DOHH2 (cell line): ENCODE results near the gene CNKSR2.

Experiments
- H3F3A ChIP-seq: fragments of 200-600 bp; sonication (generic), shearing (Covaris generic); 2 replicates; pipeline ENCODE4 v1.6.0; 2016; ENCODE audit warnings: antibody characterized with exemption, mild to moderate bottlenecking; ENCODE audit not compliant: control insufficient read depth, insufficient read depth
- H3K27ac ChIP-seq: fragments of 200-600 bp; sonication (generic); 2 replicates; pipeline ENCODE4 v1.5.1; 2014; ENCODE audit warnings: low read depth, mild to moderate bottlenecking, low read length, moderate library complexity
- H3K27me3 ChIP-seq: fragments of 200-600 bp; sonication (generic); 2 replicates; pipeline ENCODE4 v1.6.1; 2014; ENCODE audit warnings: mild to moderate bottlenecking, low read length, mixed read lengths; ENCODE audit not compliant: control insufficient read depth
- H3K36me3 ChIP-seq: fragments of 200-600 bp; sonication (generic); 2 replicates; pipeline ENCODE4 v1.6.1; 2014; ENCODE audit warnings: mild to moderate bottlenecking, low read length, moderate library complexity, mixed read lengths; ENCODE audit not compliant: control insufficient read depth
- H3K4me1 ChIP-seq: fragments of 200-600 bp; sonication (generic); 2 replicates; pipeline ENCODE4 v1.6.1; 2014; ENCODE audit warnings: mild to moderate bottlenecking, low read length, mixed read lengths; ENCODE audit not compliant: control insufficient read depth
- H3K4me2 ChIP-seq: fragments of 200-600 bp; sonication (generic); 2 replicates; pipeline ENCODE4 v1.6.0; 2014; ENCODE audit warnings: mild to moderate bottlenecking, low read length, moderate library complexity
- H3K4me3 ChIP-seq: fragments of 200-600 bp; sonication (generic); 2 replicates; pipeline ENCODE4 v1.5.1; 2014; ENCODE audit warnings: mild to moderate bottlenecking, low read length, mixed read lengths
- H3K79me2 ChIP-seq: fragments of 200-600 bp; sonication (generic); 2 replicates; pipeline ENCODE4 v1.6.1; 2014; ENCODE audit warnings: mild to moderate bottlenecking, low read length, mixed read lengths; ENCODE audit not compliant: control insufficient read depth
- H3K9me2 ChIP-seq: fragments of 200-600 bp; sonication (generic); replicated peaks from 2 replicates; pipeline ENCODE4 v1.6.1; 2014; ENCODE audit warnings: mild to moderate bottlenecking, low read length, mixed read lengths; ENCODE audit not compliant: control insufficient read depth
- H3K9me3 ChIP-seq: fragments of 200-600 bp; sonication (generic); 2 replicates; pipeline ENCODE4 v1.6.1; 2014; ENCODE audit warnings: antibody characterized with exemption, low read length, mixed read lengths; ENCODE audit not compliant: control insufficient read depth, insufficient read depth
- H4K20me1 ChIP-seq: fragments of 200-600 bp; sonication (generic); 2 replicates; pipeline ENCODE4 v1.6.0; 2014; ENCODE audit warnings: low read depth, mild to moderate bottlenecking, antibody characterized with exemption, low read length, moderate library complexity; ENCODE audit not compliant: control insufficient read depth, insufficient read depth
- EZH2phosphoT487 ChIP-seq: fragments of 200-600 bp; sonication (generic); IDR thresholded peaks from 2 replicates; pipeline ENCODE4 v1.6.1; 2017; ENCODE audit warnings: borderline replicate concordance, mild to moderate bottlenecking, antibody characterized with exemption, low read length, moderate library complexity, mixed read lengths
- TF ChIP-seq, protein P1 (sequence below): fragments of 200-600 bp; sonication (generic); IDR thresholded peaks from one replicate; pipeline ENCODE4 v1.5.1; 2014; ENCODE audit warnings: antibody characterized with exemption, mild to moderate bottlenecking, low read depth, low read length; ENCODE audit not compliant: poor library complexity, severe bottlenecking

Gene CNKSR2

GRCh38 chrX:21639775-21640174, 265.6 kb downstream of the CNKSR2 start:
- no peaks in the 10 kb centered on the region for H3K79me2 ChIP-seq
- no peaks in the 10 kb centered on the region for H3F3A ChIP-seq
- no peaks in the 10 kb centered on the region for H3K4me1 ChIP-seq
- H3K9me3 ChIP-seq = no peaks in the 10 kb centered on the region
- TF ChIP-seq, protein P1, sequence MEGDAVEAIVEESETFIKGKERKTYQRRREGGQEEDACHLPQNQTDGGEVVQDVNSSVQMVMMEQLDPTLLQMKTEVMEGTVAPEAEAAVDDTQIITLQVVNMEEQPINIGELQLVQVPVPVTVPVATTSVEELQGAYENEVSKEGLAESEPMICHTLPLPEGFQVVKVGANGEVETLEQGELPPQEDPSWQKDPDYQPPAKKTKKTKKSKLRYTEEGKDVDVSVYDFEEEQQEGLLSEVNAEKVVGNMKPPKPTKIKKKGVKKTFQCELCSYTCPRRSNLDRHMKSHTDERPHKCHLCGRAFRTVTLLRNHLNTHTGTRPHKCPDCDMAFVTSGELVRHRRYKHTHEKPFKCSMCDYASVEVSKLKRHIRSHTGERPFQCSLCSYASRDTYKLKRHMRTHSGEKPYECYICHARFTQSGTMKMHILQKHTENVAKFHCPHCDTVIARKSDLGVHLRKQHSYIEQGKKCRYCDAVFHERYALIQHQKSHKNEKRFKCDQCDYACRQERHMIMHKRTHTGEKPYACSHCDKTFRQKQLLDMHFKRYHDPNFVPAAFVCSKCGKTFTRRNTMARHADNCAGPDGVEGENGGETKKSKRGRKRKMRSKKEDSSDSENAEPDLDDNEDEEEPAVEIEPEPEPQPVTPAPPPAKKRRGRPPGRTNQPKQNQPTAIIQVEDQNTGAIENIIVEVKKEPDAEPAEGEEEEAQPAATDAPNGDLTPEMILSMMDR = no peak
- no peak for TF ChIP-seq EZH2phosphoT487
- no peaks in the 10 kb centered on the region for H3K27me3 ChIP-seq
- no peak overlapping the region for H3K27ac ChIP-seq
- no peak overlapping the region for H3K4me3 ChIP-seq
- no peaks in the 10 kb centered on the region for H3K36me3 ChIP-seq
- H4K20me1 ChIP-seq = no peaks in the 10 kb centered on the region
- H3K4me2 ChIP-seq = no peak overlapping the region
- no peaks in the 10 kb centered on the region for H3K9me2 ChIP-seq

DNA sequence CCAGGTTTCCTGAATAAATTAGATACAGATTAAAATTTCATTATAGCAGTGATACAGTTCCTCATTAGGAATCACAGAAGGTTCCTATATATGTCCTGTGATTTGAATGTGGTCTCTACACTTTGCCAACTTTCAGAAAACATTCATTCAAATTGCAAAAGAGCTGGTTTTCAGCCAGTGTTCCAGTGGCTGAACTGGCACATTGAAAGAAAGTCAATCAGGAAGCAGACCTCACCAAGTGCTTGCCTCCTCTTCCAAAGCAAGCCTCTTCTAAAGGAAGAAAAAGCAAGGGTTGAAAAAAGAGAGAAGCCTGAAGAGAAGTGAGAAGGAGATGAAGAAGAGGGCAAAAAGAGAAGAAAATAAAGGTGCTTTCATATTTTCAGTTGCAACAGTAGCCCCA, 271.2 kb downstream of the CNKSR2 start:
- no peak overlapping the region for H3K27ac ChIP-seq
- H3K4me1 ChIP-seq = no peaks in the 10 kb centered on the region
- H3K36me3 ChIP-seq = no peaks in the 10 kb centered on the region
- no peaks in the 10 kb centered on the region for H3K27me3 ChIP-seq
- H3K4me2 ChIP-seq = no peak overlapping the region
- no peaks in the 10 kb centered on the region for H3K79me2 ChIP-seq
- H3K9me3 ChIP-seq = no peaks in the 10 kb centered on the region
- H3K4me3 ChIP-seq = no peak overlapping the region
- no peaks in the 10 kb centered on the region for H4K20me1 ChIP-seq
- TF ChIP-seq, protein P1 = no peak
- no peak for TF ChIP-seq EZH2phosphoT487
- H3K9me2 ChIP-seq = no peaks in the 10 kb centered on the region
- no peaks in the 10 kb centered on the region for H3F3A ChIP-seq

DNA sequence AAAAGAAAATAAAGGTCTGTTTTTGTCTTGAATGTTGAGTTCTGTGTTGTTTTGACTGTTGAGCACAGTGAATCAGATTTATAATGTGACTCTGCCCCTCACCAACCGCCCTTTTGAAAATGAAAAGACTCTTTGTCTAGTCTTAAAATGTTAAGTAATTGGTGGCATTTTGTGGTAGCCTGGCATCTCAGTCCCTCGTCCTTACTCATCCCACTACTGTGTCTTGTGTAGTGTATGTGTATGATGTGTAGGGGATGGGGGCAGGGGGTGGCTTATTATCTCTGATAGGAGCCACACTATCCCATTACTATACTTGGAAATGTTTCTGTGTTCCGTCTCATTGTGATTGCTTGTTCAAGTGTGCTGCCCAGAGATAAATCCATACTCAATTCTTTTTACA, 271.7 kb downstream of the CNKSR2 start:
- Histone ChIP-seq H3K79me2 (no peaks in the 10 kb centered on the region), H3K36me3 (no peaks in the 10 kb centered on the region), H3K4me2 (no peak overlapping the region), H3K9me2 (no peaks in the 10 kb centered on the region), H3F3A (no peaks in the 10 kb centered on the region), H3K4me1 (no peaks in the 10 kb centered on the region), H3K27ac (no peak overlapping the region), H3K27me3 (no peaks in the 10 kb centered on the region), H3K4me3 (no peak overlapping the region), H4K20me1 (no peaks in the 10 kb centered on the region), H3K9me3 (no peaks in the 10 kb centered on the region)
- TF ChIP-seq, protein P1 = no peak
- no peak for TF ChIP-seq EZH2phosphoT487
